SJSA1 (cell line): ENCODE measurements around the gene UBE2F. TPM values are rescaled to one million over a fixed set of nuclear protein-coding genes. Genes with fewer than 3 reads are reported as not detected.
"Not testable (repeated sequence)": the region's sequence is repeated elsewhere in the genome, so short reads cannot be mapped to it uniquely, and the experiment has no call there.

Experiments
- DNase-seq, 2 experiments: peaks; one replicate each; pipeline ENCODE4 v3.0.0-alpha.2; 2015 to 2020; ENCODE audit warnings: low spot score in 2 of 2, low read depth in 1 of 2
- H3K27ac ChIP-seq: fragments of 250-450 bp; sonication (Bioruptor Pico); 2 replicates; pipeline ENCODE4 v1.5.1; 2020; ENCODE audit warnings: mild to moderate bottlenecking, moderate library complexity
- H3K27me3 ChIP-seq: fragments of 250-450 bp; sonication (Bioruptor Pico); replicated peaks from 2 replicates; pipeline ENCODE4 v1.5.1; 2020; ENCODE audit warnings: mild to moderate bottlenecking, moderate library complexity
- H3K36me3 ChIP-seq: fragments of 250-450 bp; sonication (Bioruptor Pico); 2 replicates; pipeline ENCODE4 v1.5.1; 2020; ENCODE audit warnings: mild to moderate bottlenecking
- H3K4me1 ChIP-seq: fragments of 250-450 bp; sonication (Bioruptor Pico); replicated peaks from 2 replicates; pipeline ENCODE4 v1.6.1; 2021; ENCODE audit warnings: mild to moderate bottlenecking
- H3K4me3 ChIP-seq: fragments of 250-450 bp; sonication (Bioruptor Pico); 2 replicates; pipeline ENCODE4 v1.5.1; 2020; ENCODE audit warnings: mild to moderate bottlenecking
- H3K9me3 ChIP-seq: fragments of 250-450 bp; sonication (Bioruptor Pico); replicated peaks from 2 replicates; pipeline ENCODE4 v1.5.1; 2020; ENCODE audit warnings: mild to moderate bottlenecking
- total RNA-seq: library from RNA; depleted of rRNA; stranded (reverse); fragments of >200 nt; shearing (Covaris generic); gene quantifications from 2 replicates; pipeline ENCODE4 v1.2.3, GENCODE V29; 2014

UBE2F gene
- total RNA-seq, 1 experiment from 2014 or later = 100 TPM

GRCh38 chr2:238063414-238064189, 96.8 kb downstream of the UBE2F start:
- DNase-seq = no peak
- no peak overlapping the region for H3K4me3 ChIP-seq

GRCh38 chr2:238064376-238064775, 97.6 kb downstream of the UBE2F start:
- Histone ChIP-seq H3K27me3 (no peaks in the 10 kb centered on the region), H3K4me1 (peaks cover 15% of the 10 kb centered on the region), H3K36me3 (peaks cover 41% of the 10 kb centered on the region), H3K27ac (no peak overlapping the region), H3K4me3 (no peak overlapping the region), H3K9me3 (no peaks in the 10 kb centered on the region)
- no peak for DNase-seq

More at GRCh38 chr2:238063414-238064189, 96.8 kb downstream of the UBE2F start:
- Histone ChIP-seq H3K9me3 (no peaks in the 10 kb centered on the region), H3K4me1 (peaks cover 16% of the 10 kb centered on the region), H3K27me3 (no peaks in the 10 kb centered on the region), H3K27ac (no peak overlapping the region), H3K36me3 (peaks cover 36% of the 10 kb centered on the region)

GRCh38 chr2:238065071-238065846, 98.4 kb downstream of the UBE2F start:
- H3K27ac ChIP-seq = no peak overlapping the region
- H3K4me1 ChIP-seq = peaks cover 8% of the 10 kb centered on the region
- no peaks in the 10 kb centered on the region for H3K27me3 ChIP-seq
- H3K36me3 ChIP-seq = peaks cover 48% of the 10 kb centered on the region
- no peaks in the 10 kb centered on the region for H3K9me3 ChIP-seq
- H3K4me3 ChIP-seq = no peak overlapping the region
- DNase-seq = no peak

GRCh38 chr2:238066218-238066617, 99.4 kb downstream of the UBE2F start:
- no peak for DNase-seq
- Histone ChIP-seq H3K27me3 (no peaks in the 10 kb centered on the region), H3K4me3 (no peak overlapping the region), H3K27ac (no peak overlapping the region), H3K36me3 (peaks cover 43% of the 10 kb centered on the region), H3K4me1 (peaks cover 8% of the 10 kb centered on the region), H3K9me3 (no peaks in the 10 kb centered on the region)

GRCh38 chr2:238066718-238067117, 99.9 kb downstream of the UBE2F start:
- DNase-seq, H3K4me1 ChIP-seq: not testable (repeated sequence)
- peaks cover 43% of the 10 kb centered on the region for H3K36me3 ChIP-seq

GRCh38 chr2:238067939-238068338, 101.1 kb downstream of the UBE2F start:
- H3K4me3 ChIP-seq = no peak overlapping the region
- no peaks in the 10 kb centered on the region for H3K27me3 ChIP-seq
- H3K9me3 ChIP-seq = no peaks in the 10 kb centered on the region
- peaks cover 43% of the 10 kb centered on the region for H3K36me3 ChIP-seq
- H3K4me1 ChIP-seq = no peaks in the 10 kb centered on the region; the same call in 1 of the 2 replicates
- no peak for DNase-seq
- no peak overlapping the region for H3K27ac ChIP-seq

More at GRCh38 chr2:238066718-238067117, 99.9 kb downstream of the UBE2F start:
- H3K4me3 ChIP-seq, H3K27me3 ChIP-seq, H3K9me3 ChIP-seq, H3K27ac ChIP-seq: not testable (repeated sequence)

GRCh38 chr2:238069021-238069709, 102.4 kb downstream of the UBE2F start:
- Histone ChIP-seq H3K4me3 (no peak overlapping the region), H3K27ac (no peak overlapping the region), H3K4me1 (no peaks in the 10 kb centered on the region; the same call in 1 of the 2 replicates), H3K9me3 (no peaks in the 10 kb centered on the region), H3K27me3 (no peaks in the 10 kb centered on the region), H3K36me3 (peaks cover 43% of the 10 kb centered on the region)
- no peak for DNase-seq

- no peaks in the 10 kb centered on the region for H3K9me3 ChIP-seq
- DNase-seq = no peak
Measured at GRCh38 chr2:238069877-238070276, 103.1 kb downstream of the UBE2F start.

GRCh38 chr2:238075397-238075796, 108.6 kb downstream of the UBE2F start:
- no peaks in the 10 kb centered on the region; the same call in 1 of the 2 replicates for H3K36me3 ChIP-seq
- no peaks in the 10 kb centered on the region for H3K4me1 ChIP-seq
- H3K9me3 ChIP-seq = no peaks in the 10 kb centered on the region
- H3K27me3 ChIP-seq = no peaks in the 10 kb centered on the region
- H3K4me3 ChIP-seq = no peak overlapping the region
- no peak for DNase-seq
- H3K27ac ChIP-seq = no peak overlapping the region

More at GRCh38 chr2:238069877-238070276, 103.1 kb downstream of the UBE2F start:
- Histone ChIP-seq H3K4me3 (no peak overlapping the region), H3K36me3 (peaks cover 36% of the 10 kb centered on the region), H3K27ac (no peak overlapping the region), H3K27me3 (no peaks in the 10 kb centered on the region), H3K4me1 (no peaks in the 10 kb centered on the region; the same call in 1 of the 2 replicates)

GRCh38 chr2:238077292-238077691, 110.5 kb downstream of the UBE2F start:
- no peak overlapping the region for H3K27ac ChIP-seq
- no peaks in the 10 kb centered on the region for H3K27me3 ChIP-seq
- H3K36me3 ChIP-seq = peaks cover 15% of the 10 kb centered on the region
- H3K9me3 ChIP-seq = no peaks in the 10 kb centered on the region
- no peak overlapping the region for H3K4me3 ChIP-seq
- no peak for DNase-seq
- H3K4me1 ChIP-seq = no peaks in the 10 kb centered on the region

- no peak overlapping the region for H3K27ac ChIP-seq
- no peak overlapping the region for H3K4me3 ChIP-seq
- H3K27me3 ChIP-seq = no peaks in the 10 kb centered on the region
- no peaks in the 10 kb centered on the region for H3K9me3 ChIP-seq
- DNase-seq = no peak
- peaks cover 26% of the 10 kb centered on the region for H3K36me3 ChIP-seq
- H3K4me1 ChIP-seq = no peaks in the 10 kb centered on the region
Measured at GRCh38 chr2:238079874-238080327, 113.1 kb downstream of the UBE2F start.

GRCh38 chr2:238080518-238080917, 113.7 kb downstream of the UBE2F start:
- no peak overlapping the region for H3K4me3 ChIP-seq
- H3K9me3 ChIP-seq = no peaks in the 10 kb centered on the region
- H3K4me1 ChIP-seq = no peaks in the 10 kb centered on the region
- no peak overlapping the region for H3K27ac ChIP-seq
- no peaks in the 10 kb centered on the region for H3K27me3 ChIP-seq
- DNase-seq = no peak
- H3K36me3 ChIP-seq = peaks cover 26% of the 10 kb centered on the region

GRCh38 chr2:238081150-238081549, 114.3 kb downstream of the UBE2F start:
- Histone ChIP-seq H3K4me1 (no peaks in the 10 kb centered on the region), H3K4me3 (no peak overlapping the region), H3K27ac (no peak overlapping the region), H3K36me3 (peaks cover 26% of the 10 kb centered on the region), H3K27me3 (no peaks in the 10 kb centered on the region), H3K9me3 (no peaks in the 10 kb centered on the region)
- DNase-seq = no peak
